Measurements from ENCODE around the gene GRID1.

- TF ChIP-seq SP1 (IDR thresholded peaks at IDR 0.05; ENCODE audit: low read depth) (no peak), EZH2 (IDR thresholded peaks at IDR 0.05) (no peak), MAX (IDR thresholded peaks at IDR 0.05) (no peak), POLR2A (IDR thresholded peaks at IDR 0.05; ENCODE audit: borderline replicate concordance, extremely low read depth, insufficient read depth, insufficient read length) (no peak), EZH2phosphoT487 (IDR thresholded peaks at IDR 0.05; ENCODE audit: borderline replicate concordance) (no peak), ZBTB33 (IDR thresholded peaks at IDR 0.05; ENCODE audit: extremely low read depth, insufficient replicate concordance, low read length) (no peak), REST (IDR thresholded peaks at IDR 0.05; ENCODE audit: low read depth) (no peak), ZNF274 (IDR thresholded peaks at IDR 0.05; ENCODE audit: low read depth, low read length) (no peak), POLR2AphosphoS5 (IDR thresholded peaks at IDR 0.05; ENCODE audit: low read depth, low read length) (no peak), CTCF (IDR thresholded peaks at IDR 0.05 in 2 of 3, conservative IDR thresholded peaks at IDR 0.05 in 1 of 3; ENCODE audit: borderline replicate concordance in 1 of 3, insufficient read depth in 1 of 3, low read depth in 2 of 3, low read length in 2 of 3) (no peak), JUND (IDR thresholded peaks at IDR 0.05) (no peak), RAD21 (IDR thresholded peaks at IDR 0.05; ENCODE audit: low read depth) (no peak), YY1 (IDR thresholded peaks at IDR 0.05; ENCODE audit: extremely low read depth, insufficient replicate concordance, low read depth, low read length) (no peak), EGR1 (IDR thresholded peaks at IDR 0.05; ENCODE audit: low read depth) (no peak)
These were observed 151.5 kb downstream of the GRID1 start for GRCh38 chr10:86215046-86215445.

All from HCT116 (cell line).